Medulla oblongata (tissue), 1 donor: ENCODE results near the gene ARL15.
"Not testable (repeated sequence)": the region's sequence is repeated elsewhere in the genome, so short reads cannot be mapped to it uniquely, and the experiment has no call there.

ENCODE experiments used
- DNase-seq: peaks from one replicate; pipeline ENCODE4 v3.0.0-alpha.2; 2015; ENCODE audit errors: extremely low spot score

ARL15 gene

GRCh38 chr5:53985796-53986195, 324.6 kb downstream of the ARL15 start:
- DNase-seq: no peak

DNA sequence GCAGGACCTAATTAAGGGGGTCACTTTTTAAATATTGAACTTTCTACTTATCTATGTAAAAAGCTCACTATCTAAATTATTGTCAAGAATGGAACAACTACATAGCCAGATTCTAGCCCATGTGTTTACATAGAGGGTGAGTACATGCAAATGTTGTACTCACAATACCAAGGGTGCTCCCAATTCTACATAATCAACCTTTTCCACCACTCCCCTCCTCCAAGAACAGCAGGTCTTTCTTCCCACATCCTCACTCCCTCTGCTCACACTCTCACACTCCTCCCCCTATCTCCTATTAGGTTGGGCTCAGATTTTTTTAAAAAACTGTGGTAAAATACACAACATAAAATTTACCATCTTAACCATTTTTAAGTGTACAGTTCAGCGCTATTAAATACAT, 325.4 kb downstream of the ARL15 start:
- no peak for DNase-seq

GRCh38 chr5:53983568-53984460, 326.6 kb downstream of the ARL15 start:
- no peak for DNase-seq

DNA sequence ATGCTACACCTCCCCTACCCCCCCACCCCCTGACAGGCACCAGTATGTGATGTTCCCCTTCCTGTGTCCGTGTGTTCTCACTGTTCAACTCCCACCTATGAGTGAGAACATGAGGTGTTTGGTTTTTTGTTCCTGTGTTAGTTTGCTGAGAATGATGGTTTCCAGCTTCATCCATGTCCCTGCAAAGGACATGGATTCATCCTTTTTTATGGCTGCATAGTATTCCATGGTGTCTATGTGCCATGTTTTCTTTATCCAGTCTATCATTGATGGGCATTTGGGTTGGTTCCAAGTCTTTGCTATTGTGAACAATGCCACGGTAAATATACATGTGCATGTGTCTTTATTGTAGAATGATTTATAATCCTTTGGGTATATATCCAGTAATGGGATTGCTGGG, 328.1 kb downstream of the ARL15 start:
- DNase-seq: not testable (repeated sequence)

GRCh38 chr5:53980061-53980460, 330.3 kb downstream of the ARL15 start:
- no peak for DNase-seq

DNA sequence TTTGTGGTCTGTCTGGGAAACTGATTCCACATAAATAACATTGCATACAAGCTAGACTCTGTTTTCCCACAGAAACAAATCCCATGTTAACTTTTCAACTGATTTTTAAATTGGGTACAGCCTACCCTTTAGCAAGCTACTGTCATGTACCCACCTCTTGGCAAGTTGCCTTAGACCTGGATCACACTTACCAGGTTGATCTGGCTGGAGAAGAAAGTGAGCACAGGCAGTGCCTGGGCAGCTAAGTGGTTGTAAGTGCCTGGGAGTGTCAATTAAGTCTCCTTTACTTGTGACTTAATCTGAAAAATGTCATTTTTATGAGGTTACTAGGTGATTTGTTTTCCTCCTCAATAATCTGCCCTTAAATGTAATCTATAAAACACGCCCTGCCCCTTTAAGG, 336.4 kb downstream of the ARL15 start:
- DNase-seq: no peak

DNA sequence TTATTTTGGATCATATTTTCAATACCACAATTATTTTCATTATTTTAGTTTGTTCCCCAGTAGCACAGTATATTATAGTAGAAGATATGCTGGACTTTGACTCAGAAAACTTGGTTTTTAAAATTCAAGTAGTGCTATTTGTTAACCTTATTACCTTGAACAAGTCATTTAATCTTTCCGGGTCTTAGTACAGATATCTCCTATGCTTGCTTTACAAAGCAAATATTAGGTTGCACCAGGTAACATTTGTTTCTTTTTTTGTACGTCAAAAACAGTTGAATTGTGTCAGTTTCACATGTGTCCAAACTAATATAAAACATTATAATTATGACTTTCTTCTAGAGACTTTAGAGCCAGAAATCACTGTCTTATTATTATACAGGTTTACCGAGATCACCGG, 338.1 kb downstream of the ARL15 start:
- DNase-seq: no peak

DNA sequence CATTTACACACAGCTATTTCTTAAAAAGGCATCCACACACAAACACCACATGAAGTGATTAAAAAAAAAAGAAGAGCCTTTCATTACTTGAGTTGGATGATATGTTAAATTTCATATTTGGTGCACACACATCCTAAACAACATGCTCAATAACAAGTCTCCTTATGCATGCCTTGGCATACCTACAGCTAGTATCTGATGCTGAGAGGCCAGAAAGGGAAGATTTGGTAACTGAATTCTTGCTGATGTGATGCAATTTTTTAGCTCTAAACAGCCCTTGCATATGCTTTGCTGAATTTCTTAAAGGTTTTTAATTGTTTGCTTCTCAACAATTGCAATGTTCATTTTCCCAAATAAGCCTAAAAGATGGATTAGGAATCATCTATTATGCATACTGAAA, 338.8 kb downstream of the ARL15 start:
- no peak for DNase-seq

GRCh38 chr5:53971131-53971530, 339.2 kb downstream of the ARL15 start:
- DNase-seq: no peak

DNA sequence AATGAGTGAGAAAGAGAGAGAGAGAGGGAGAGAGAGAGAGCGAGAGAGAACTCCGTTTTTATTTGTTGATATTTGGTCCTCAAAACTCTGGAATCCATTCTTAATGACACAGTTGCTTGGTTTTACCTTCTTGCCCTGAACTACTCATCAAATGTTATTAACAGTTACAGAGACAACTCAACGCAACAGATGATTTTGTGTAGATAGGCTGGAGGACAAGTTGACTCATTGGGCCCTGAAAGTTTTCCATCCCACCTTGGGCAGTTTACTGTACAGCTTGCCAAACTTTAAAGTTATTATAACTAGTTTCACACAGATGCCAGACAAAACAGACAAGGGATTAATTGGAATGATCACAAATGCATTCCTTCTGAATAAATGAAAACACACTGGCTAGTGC, 339.9 kb downstream of the ARL15 start:
- no peak for DNase-seq

DNA sequence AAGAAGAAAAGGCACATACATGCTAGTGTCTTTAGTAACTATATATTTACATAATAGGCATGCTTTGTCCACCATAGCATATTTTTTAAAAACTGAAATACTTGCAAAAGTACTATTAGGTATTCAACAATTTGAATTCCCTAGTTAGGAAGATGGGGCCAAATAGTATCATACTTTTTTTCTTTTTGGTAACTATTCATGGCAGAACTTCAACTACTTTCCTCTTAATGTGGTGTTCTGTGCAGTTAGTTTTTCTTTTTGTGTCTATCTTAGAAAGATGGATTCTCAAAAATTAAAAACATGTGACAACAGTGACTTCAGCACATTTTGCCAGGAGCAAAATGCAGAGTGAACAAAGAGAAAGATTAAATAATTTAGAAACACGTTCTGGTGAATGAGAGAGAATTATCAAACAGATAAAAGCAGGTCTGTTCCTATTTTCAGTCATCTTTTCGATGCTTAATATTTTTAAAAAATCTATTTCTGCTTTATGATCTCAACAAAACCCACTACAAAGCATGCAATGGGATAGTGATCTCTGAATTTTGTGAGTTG, 341.1 kb downstream of the ARL15 start:
- DNase-seq: no peak

GRCh38 chr5:53965459-53965858, 344.9 kb downstream of the ARL15 start:
- DNase-seq: no peak

DNA sequence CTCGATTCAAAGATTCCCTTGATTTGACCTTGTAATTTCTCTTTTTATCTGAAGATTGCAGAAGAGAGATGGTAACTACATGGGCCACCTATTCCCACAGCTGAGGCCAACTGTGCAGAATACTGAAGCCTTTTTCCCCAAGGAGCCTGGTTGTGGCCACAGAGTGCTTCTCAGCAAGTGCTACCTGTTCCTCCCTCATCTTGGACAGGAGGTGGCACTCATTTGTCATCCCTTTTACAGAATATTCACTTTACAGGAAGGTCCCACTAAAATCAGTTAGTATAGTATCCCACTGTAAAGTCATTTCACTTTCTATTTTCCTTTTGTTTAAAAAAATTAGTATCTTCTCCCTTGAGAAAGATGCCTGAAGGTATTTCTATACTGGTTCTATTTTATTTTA, 346.4 kb downstream of the ARL15 start:
- DNase-seq: no peak

DNA sequence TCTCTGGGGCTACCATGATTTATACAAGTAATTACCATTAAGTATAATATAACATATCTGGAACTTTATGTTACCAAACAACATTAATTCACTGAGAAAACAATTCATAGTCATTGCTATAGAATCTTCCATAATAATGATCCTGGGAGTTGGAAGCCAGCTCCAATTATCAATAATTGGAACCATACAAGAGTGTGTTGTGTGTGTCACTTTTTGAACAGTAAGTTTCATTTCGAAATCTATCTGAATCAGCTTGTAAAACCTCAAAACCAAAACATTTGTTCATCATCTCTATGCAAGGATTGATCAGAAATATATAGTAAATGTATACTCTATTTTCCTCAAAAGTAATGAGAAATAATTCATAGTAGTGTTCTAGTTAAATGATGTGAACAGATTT, 348.1 kb downstream of the ARL15 start:
- no peak for DNase-seq

GRCh38 chr5:53956632-53957031, 353.7 kb downstream of the ARL15 start:
- no peak for DNase-seq

GRCh38 chr5:53956196-53956595, 354.2 kb downstream of the ARL15 start:
- no peak for DNase-seq

DNA sequence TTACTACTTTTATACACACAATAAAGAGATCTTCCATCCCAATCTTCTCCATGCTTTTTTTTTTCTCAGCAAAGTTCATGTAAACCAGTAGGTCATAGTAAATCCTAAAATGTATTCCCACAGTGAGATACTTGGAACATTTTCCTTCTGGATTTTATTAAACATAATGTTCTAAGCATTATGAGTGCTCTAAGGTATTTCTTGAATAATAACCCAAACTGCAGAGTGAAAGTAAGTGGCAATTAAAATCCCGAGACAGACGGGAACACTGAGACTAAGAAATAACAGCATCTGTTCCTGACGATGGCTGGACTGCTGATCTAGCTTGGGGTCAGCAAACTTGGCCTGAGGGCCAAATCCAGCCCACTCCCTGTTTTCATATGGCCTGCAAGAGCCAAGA, 359.8 kb downstream of the ARL15 start:
- no peak for DNase-seq

DNA sequence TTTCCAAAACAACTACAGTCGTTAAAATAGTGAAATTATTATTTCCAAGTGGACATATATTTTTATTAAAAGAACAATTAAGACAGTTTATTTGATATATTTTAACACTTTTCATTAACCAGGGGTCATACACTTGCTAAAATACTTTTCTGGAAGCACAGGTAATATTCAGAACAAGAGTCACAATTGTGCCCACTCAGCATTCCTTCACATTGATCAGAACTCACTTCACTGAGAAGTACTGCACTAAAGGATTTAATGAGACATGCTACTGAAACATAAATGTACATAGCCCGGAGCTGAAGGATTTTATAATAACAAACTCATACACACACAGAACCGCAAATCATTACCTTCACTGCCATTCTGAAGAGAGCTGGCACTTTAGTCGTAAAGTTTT, 361.8 kb downstream of the ARL15 start:
- no peak for DNase-seq

- DNase-seq: no peak
These were observed 363.8 kb downstream of the ARL15 start for GRCh38 chr5:53946405-53947100.

GRCh38 chr5:53944981-53945380, 365.4 kb downstream of the ARL15 start:
- no peak for DNase-seq

DNA sequence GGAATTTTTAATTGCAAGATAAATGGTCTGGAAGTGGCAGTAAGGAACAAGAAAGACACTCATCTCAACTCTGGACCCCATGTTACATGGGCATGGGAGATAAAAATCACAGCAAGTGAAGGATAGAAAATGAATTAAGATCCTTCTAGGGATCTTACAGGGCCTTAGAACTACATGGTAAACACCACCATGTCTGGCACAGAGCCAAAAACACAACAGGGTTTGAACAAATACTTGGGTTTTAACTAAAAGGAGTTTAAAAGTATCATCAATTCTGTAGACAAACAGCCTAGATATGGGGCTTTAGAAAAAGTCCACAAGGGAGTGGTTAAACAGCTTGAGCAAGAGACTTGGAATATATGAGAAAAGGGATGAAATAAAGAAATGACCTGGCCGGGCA, 366.4 kb downstream of the ARL15 start:
- DNase-seq: no peak

DNA sequence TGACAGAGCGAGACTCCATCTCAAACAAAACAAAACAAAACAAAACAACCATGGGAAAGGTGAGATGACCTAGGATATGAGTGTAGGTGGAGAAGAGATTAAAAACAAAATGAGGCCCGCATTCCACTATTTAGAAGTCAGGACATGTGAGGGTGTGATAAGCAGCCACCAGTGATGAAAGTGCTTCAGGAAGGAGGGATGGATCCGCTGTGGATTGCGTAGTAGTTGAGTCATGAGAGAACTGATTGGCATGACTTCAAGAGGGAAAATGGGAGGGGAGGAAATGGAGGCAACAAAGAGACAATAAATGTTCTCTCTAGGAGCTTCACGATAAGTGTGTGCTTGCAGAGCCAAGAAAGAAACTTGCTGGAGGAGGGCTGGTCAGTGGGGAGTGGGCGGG, 367.6 kb downstream of the ARL15 start:
- no peak for DNase-seq

DNA sequence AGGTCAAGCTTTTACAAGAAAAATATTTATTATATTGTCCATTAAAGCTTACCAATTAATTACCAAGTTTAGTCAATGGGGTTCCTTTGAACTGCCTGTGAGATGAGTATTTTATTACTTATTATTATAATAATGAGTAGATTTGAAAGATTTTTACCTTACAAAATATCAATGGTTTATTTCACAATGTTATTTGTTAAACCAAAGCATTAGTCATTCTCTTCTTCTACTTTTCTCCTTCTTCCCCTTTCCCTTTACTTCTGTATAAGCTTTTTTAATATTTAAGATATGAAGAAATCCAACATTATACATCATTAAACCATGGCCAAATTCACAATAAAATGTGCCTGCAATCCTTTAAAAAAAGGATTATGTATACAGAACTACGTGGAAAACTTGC, 369.5 kb downstream of the ARL15 start:
- DNase-seq: no peak
